Spleen (tissue), 11 donors: ENCODE measurements around the gene ASIP. TPM values are rescaled to one million over a fixed set of nuclear protein-coding genes. Genes with fewer than 3 reads are reported as not detected.

Experiments
- DNase-seq: peaks from one replicate; pipeline ENCODE4 v3.0.0-alpha.2; 2020
- H3K27ac ChIP-seq, 8 donors: fragments of 200-600 bp; sonication (generic) in 7 of 8; 1 replicate in 4 of 8; 2 replicates in 4 of 8; pipeline versions ENCODE4 v1.5.0 to v1.8.0; 2016 to 2021; ENCODE audit warnings: inconsistent platforms in 4 of 8, mild to moderate bottlenecking in 4 of 8, moderate library complexity in 1 of 8
- H3K27me3 ChIP-seq, 7 donors: fragments of 200-600 bp; sonication (generic) in 6 of 7; replicated peaks in 1 of 7; 1 replicate in 4 of 7; 2 replicates in 3 of 7; pipeline versions ENCODE4 v1.5.0 to v1.8.0; 2016 to 2021; ENCODE audit warnings: inconsistent platforms in 3 of 7, mild to moderate bottlenecking in 1 of 7
- H3K36me3 ChIP-seq, 6 donors: fragments of 200-600 bp; sonication (generic) in 5 of 6; 1 replicate in 4 of 6; 2 replicates in 2 of 6; pipeline versions ENCODE4 v1.5.0 to v1.8.0; 2016 to 2021; ENCODE audit warnings: inconsistent platforms in 2 of 6
- H3K4me1 ChIP-seq, 6 donors: fragments of 200-600 bp; sonication (generic) in 5 of 6; 1 replicate in 3 of 6; 2 replicates in 3 of 6; pipeline versions ENCODE4 v1.5.0 to v1.8.0; 2016 to 2021; ENCODE audit warnings: inconsistent platforms in 3 of 6
- H3K4me3 ChIP-seq, 8 donors: fragments of 200-600 bp; sonication (generic) in 7 of 8; 1 replicate in 4 of 8; 2 replicates in 4 of 8; pipeline versions ENCODE4 v1.5.0 to v1.8.0; 2016 to 2021; ENCODE audit warnings: inconsistent platforms in 4 of 8, mild to moderate bottlenecking in 4 of 8, moderate library complexity in 2 of 8
- H3K9me3 ChIP-seq, 8 donors: fragments of 200-600 bp; sonication (generic) in 7 of 8; 1 replicate in 4 of 8; 2 replicates in 4 of 8; pipeline versions ENCODE4 v1.5.0 to v1.8.0; 2016 to 2021; ENCODE audit warnings: inconsistent platforms in 4 of 8
- CTCF ChIP-seq, 11 experiments: fragments of 200-600 bp in 7 of 11; fragments of 450-650 bp in 4 of 11; sonication (generic) in 4 of 11; IDR thresholded peaks in 8 of 11; conservative IDR thresholded peaks in 3 of 11; 1 replicate in 7 of 11; 2 replicates in 4 of 11; pipeline versions ENCODE4 v1.4.0 to v1.8.0; 2016 to 2021; ENCODE audit warnings: antibody characterized with exemption in 11 of 11, inconsistent platforms in 4 of 11, mild to moderate bottlenecking in 1 of 11
- POLR2A ChIP-seq, 3 donors: fragments of 450-650 bp; IDR thresholded peaks; one replicate each; pipeline ENCODE4 v1.5.1; 2017; ENCODE audit warnings: antibody characterized with exemption in 3 of 3, mild to moderate bottlenecking in 1 of 3
- POLR2AphosphoS5 ChIP-seq, 3 donors: sonication (generic); formaldehyde crosslinking; IDR thresholded peaks; one replicate each; pipeline ENCODE4 v1.5.1; 2017; ENCODE audit warnings: antibody characterized with exemption in 3 of 3
- WGBS, 5 donors: extraction: QIAGEN DNeasy Blood & Tissue Kit in 3 of 5; methylation state at CpG; one replicate each; pipeline versions ENCODE4 v1.1.5 to v1.1.7; 2013 to 2018; 5-methylcytosine and 5-hydroxymethylcytosine counted together
- intact Hi-C: fragments of 100-400 bp; cut with DNase I; formaldehyde crosslinking; loops from one replicate; pipeline ENCODE4 v1.15.0; 2023; ENCODE audit warnings: low total_unique reads
- polyA plus RNA-seq, 3 donors: library from polyadenylated mRNA; stranded (reverse); fragments of 200-250 nt; gene quantifications; one replicate each; pipeline ENCODE4 v1.2.1, GENCODE V29; 2013
- total RNA-seq, 7 donors: library from RNA; depleted of rRNA in 3 of 7; stranded (reverse); fragments of >200 nt in 3 of 7; fragmentation: NEBNext Ultra II Directional in 4 of 7; extraction: Animal tissue kit (Norgen Biotek cat#: 25700) in 4 of 7; gene quantifications; one replicate each; pipeline versions ENCODE4 v1.1.0 to v1.2.1, GENCODE V29; 2016 to 2021
- donor health status: healthy with polysubstance abuse.
- donor health status: DM: no; HTN: no; CAD: no; lungs with moderate emphysema.
- donor health status: DM: no; HTN: no; CAD: no.
- donor health status: Bipolar disorder and iron deficiency.
- donor health status: healthy.
- donor health status: DM: no; HTN: no; CAD: no.
- donor health status: DM: yes; HTN: yes; CAD: no.

The ASIP gene
- total and polyA plus RNA-seq, 10 donors: 0.63 to 2.7 (median 1.7) TPM; not detected in 7

- Histone ChIP-seq H3K27ac (no peak overlapping the region), H3K4me3 (no peak overlapping the region), H3K4me1 (peaks cover 0 to 26% (median 14%) of the 10 kb centered on the region in 6 donors), H3K36me3 (no peaks in the 10 kb centered on the region), H3K27me3 (peaks cover 0 to 11% (median 0%) of the 10 kb centered on the region in 7 donors), H3K9me3 (no peaks in the 10 kb centered on the region)
- WGBS, 5 donors: 74 to 91% (median 84%) methylated on average over 5 of the region's 5 CpGs
- intact Hi-C loops: no loop called here
- no peak for DNase-seq
- no peak for TF ChIP-seq POLR2A (IDR thresholded peaks at IDR 0.05)
- TF ChIP-seq CTCF (IDR thresholded peaks at IDR 0.05 in 8 of 11, conservative IDR thresholded peaks at IDR 0.05 in 3 of 11): no peak
- TF ChIP-seq POLR2AphosphoS5 (IDR thresholded peaks at IDR 0.05): no peak
These were observed 22.9 kb downstream of the ASIP start for GRCh38 chr20:34264141-34264540.

- Histone ChIP-seq H3K9me3 (no peaks in the 10 kb centered on the region), H3K27me3 (peaks cover 0 to 16% (median 0%) of the 10 kb centered on the region in 7 donors), H3K4me3 (no peak overlapping the region), H3K36me3 (peaks cover 0 to 7% (median 0%) of the 10 kb centered on the region in 6 donors), H3K27ac (no peak overlapping the region), H3K4me1 (peaks cover 0 to 24% (median 17%) of the 10 kb centered on the region in 6 donors)
- no peak for DNase-seq
- 96 to 99% (median 97%) methylated on average over 12 of the region's 12 CpGs for WGBS, 5 donors
- intact Hi-C loops: no loop called here
- no peak for TF ChIP-seq POLR2AphosphoS5 (IDR thresholded peaks at IDR 0.05)
- no peak for TF ChIP-seq POLR2A (IDR thresholded peaks at IDR 0.05)
- TF ChIP-seq CTCF (IDR thresholded peaks at IDR 0.05 in 8 of 11, conservative IDR thresholded peaks at IDR 0.05 in 3 of 11): no peak
These were observed 26.9 kb downstream of the ASIP start for GRCh38 chr20:34268145-34268544.

GRCh38 chr20:34268851-34269636 lies 27.8 kb downstream of the ASIP start:
- WGBS, 5 donors: 10 to 28% (median 14%) methylated on average over 35 to 58 of the region's 58 CpGs
- peak; percentile 84 for DNase-seq

GRCh38 chr20:34269996-34270627 lies 28.9 kb downstream of the ASIP start:
- no peak overlapping the region for H3K4me3 ChIP-seq
- 89 to 97% (median 91%) methylated on average over 9 of the region's 9 CpGs for WGBS, 5 donors
- no peak for DNase-seq
- H3K4me1 ChIP-seq: peaks cover 0 to 21% (median 15%) of the 10 kb centered on the region in 6 donors
- TF ChIP-seq POLR2A (IDR thresholded peaks at IDR 0.05): no peak
- no peak for TF ChIP-seq POLR2AphosphoS5 (IDR thresholded peaks at IDR 0.05)
- no peak for TF ChIP-seq CTCF (IDR thresholded peaks at IDR 0.05 in 8 of 11, conservative IDR thresholded peaks at IDR 0.05 in 3 of 11)
- H3K36me3 ChIP-seq: peaks cover 0 to 27% (median 0%) of the 10 kb centered on the region in 6 donors
- no peak overlapping the region for H3K27ac ChIP-seq
- intact Hi-C loops: no loop called here
- peaks cover 0 to 16% (median 0%) of the 10 kb centered on the region in 7 donors for H3K27me3 ChIP-seq
- no peaks in the 10 kb centered on the region for H3K9me3 ChIP-seq

More at GRCh38 chr20:34268851-34269636, 27.8 kb downstream of the ASIP start:
- TF ChIP-seq POLR2A (IDR thresholded peaks at IDR 0.05) (no peak), POLR2AphosphoS5 (IDR thresholded peaks at IDR 0.05) (peak; percentile 7 to 65 (median 49))
- Histone ChIP-seq H3K27ac (no peak overlapping the region), H3K27me3 (peaks cover 0 to 16% (median 0%) of the 10 kb centered on the region in 7 donors), H3K4me3 (peak overlapping the region; percentile 0 to 64 (median 32)), H3K36me3 (peaks cover 0 to 16% (median 0%) of the 10 kb centered on the region in 6 donors), H3K9me3 (no peaks in the 10 kb centered on the region), H3K4me1 (peaks cover 0 to 21% (median 15%) of the 10 kb centered on the region in 6 donors)
- intact Hi-C loops: no loop called here
